BLaER1 treated with 17β-estradiol and CSF1 and Interleukin-3, amounts not matched to agents 10 nM and 100 nM (cell line): ENCODE data around the gene NUCKS1.

Experiments
- H3K27ac ChIP-seq, 11 experiments: shearing (Covaris generic); formaldehyde crosslinking; 2 replicates each; pipeline ENCODE4 v1.8.1; 2022
- H3K27me3 ChIP-seq, 11 experiments: shearing (Covaris generic); formaldehyde crosslinking; 2 replicates each; pipeline ENCODE4 v1.8.1; 2022
- H3K36me3 ChIP-seq, 11 experiments: shearing (Covaris generic); formaldehyde crosslinking; 2 replicates each; pipeline ENCODE4 v1.8.1; 2022
- H3K4me1 ChIP-seq, 10 experiments: shearing (Covaris generic); formaldehyde crosslinking; 2 replicates each; pipeline ENCODE4 v1.8.1; 2022
- H3K4me2 ChIP-seq, 11 experiments: shearing (Covaris generic); formaldehyde crosslinking; 2 replicates each; pipeline ENCODE4 v1.8.1; 2022
- H3K4me3 ChIP-seq, 10 experiments: shearing (Covaris generic); formaldehyde crosslinking; 2 replicates each; pipeline ENCODE4 v1.8.1; 2022
- H3K9ac ChIP-seq, 11 experiments: shearing (Covaris generic); formaldehyde crosslinking; 2 replicates each; pipeline ENCODE4 v1.8.1; 2022
- H3K9me3 ChIP-seq, 11 experiments: shearing (Covaris generic); formaldehyde crosslinking; replicated peaks in 1 of 11; 2 replicates each; pipeline ENCODE4 v1.8.1; 2022
- H4K20me1 ChIP-seq, 11 experiments: shearing (Covaris generic); formaldehyde crosslinking; 2 replicates each; pipeline ENCODE4 v1.8.1; 2022
- Cebpa-rat ChIP-seq, 11 experiments: shearing (Covaris generic); IDR thresholded peaks; 2 replicates each; pipeline ENCODE4 v1.8.1; 2022

NUCKS1 gene

DNA sequence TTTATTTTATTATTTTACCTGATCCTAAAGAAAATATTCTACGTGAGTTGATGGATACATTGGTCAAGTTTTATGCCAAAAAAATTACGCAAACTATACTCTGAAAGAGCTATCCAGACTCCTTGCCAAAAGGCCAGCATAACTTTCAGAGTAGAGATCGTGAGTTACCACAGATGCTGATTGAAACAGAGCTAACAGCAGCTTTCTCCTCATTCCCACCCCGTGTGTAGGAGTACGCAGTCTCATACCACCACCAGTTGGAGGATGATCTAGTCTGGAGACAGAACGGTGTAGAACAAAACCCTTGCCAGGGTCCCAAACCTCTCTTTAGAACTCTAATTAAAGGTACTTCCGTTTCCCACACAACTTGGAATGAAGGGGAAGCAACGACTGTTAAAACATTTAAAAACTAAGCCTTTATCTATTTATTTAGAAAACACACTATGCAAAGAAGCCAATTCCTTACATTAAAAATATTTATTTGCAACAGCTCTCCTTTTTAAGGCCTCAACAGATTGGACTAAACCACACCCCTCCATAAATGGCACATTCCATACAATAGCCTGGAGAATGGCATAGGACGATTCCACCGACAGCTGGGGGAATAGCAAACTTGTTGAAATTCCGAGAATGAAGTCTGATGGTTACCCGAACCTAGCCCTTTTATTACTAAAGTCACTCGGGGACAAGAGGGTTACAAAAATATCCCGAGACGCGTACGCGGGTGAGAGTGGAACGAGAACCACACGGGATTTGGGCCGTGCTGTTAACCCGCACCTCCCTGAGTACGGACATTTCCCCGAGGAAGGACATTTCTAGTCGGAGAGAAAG lies 1.4 kb downstream of the NUCKS1 start:
- peaks cover 21 to 39% (median 28%) of the 10 kb centered on the region in 10 experiments for H3K4me1 ChIP-seq
- peak overlapping the region; percentile 81 to 95 (median 87) for H3K4me2 ChIP-seq
- H3K9me3 ChIP-seq, result no peaks in the 10 kb centered on the region
- H3K27ac ChIP-seq, result peak overlapping the region; percentile 90 to 100 (median 96)
- H3K27me3 ChIP-seq, result no peaks in the 10 kb centered on the region
- H3K9ac ChIP-seq, result peak overlapping the region; percentile 92 to 99 (median 98)
- H3K36me3 ChIP-seq, result peaks cover 0 to 53% (median 40%) of the 10 kb centered on the region in 11 experiments; a peak in 14 of 22 replicates
- no peak for TF ChIP-seq Cebpa-rat (IDR thresholded peaks at IDR 0.05)
- peaks cover 53 to 59% (median 57%) of the 10 kb centered on the region in 11 experiments for H4K20me1 ChIP-seq
- H3K4me3 ChIP-seq, result peak overlapping the region; percentile 65 to 88 (median 81)

DNA sequence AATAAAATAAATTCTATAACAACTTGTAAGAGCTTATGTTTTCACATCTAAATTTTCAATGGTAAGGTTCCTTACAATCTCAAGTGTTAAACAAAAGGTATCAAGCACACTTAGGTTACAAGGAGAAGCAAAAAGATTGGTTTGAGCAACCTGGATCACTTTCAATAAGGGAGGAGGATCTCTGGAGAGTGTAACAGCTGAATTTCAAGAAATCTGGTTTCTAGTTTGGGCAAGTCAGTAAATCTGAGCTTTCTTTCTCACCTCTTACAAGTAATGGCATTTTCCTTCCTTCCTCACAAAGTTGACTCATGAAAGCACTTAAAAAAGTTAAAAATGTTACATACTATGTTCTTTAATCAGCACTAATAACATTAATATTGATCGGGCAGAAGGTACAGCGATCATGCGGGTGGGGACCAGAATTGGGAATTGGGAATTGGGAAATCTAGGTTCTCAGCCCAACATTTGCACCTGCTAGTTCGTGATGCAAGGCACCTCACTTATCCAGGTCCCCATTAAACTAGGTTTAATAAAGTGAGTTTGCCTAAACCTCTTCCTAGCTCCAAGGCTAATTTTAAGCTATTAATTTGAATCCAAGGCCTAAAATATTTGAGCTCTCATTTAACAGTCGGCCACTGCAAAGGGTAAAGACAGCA lies 3.1 kb downstream of the NUCKS1 start:
- Histone ChIP-seq H3K36me3 (peaks cover 0 to 70% (median 47%) of the 10 kb centered on the region in 11 experiments; a peak in 15 of 22 replicates), H3K27ac (no peak overlapping the region), H3K9ac (peak overlapping the region in 7 of 11 experiments; percentile 21 to 99 (median 92); a peak in 9 of 22 replicates), H3K4me3 (peak overlapping the region in 8 of 10 experiments; percentile 76 to 87 (median 81); a peak in 9 of 20 replicates), H3K27me3 (no peaks in the 10 kb centered on the region), H3K4me1 (peaks cover 28 to 57% (median 40%) of the 10 kb centered on the region in 10 experiments), H3K9me3 (no peaks in the 10 kb centered on the region), H3K4me2 (peak overlapping the region; percentile 73 to 95 (median 87)), H4K20me1 (peaks cover 70 to 76% (median 74%) of the 10 kb centered on the region in 11 experiments)
- TF ChIP-seq Cebpa-rat (IDR thresholded peaks at IDR 0.05), result no peak

DNA sequence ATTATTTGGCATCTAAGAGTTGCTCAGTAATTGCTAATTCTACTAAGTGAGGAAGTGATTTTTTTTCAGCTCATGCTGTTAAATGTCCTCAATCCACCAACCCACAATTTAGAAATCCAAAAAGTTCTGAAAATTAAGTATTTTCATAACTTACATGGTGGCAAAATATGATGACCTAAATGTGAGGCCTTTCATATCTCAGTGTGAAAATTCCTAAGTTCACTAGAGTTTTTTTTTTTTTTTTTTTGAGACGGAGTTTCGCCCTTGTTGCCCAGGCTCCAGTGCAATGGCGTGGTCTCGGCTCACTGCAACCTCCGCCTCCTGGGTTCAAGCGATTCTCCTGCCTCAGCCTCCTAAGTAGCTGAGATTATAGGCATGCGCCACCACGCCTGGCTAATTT lies 5.6 kb downstream of the NUCKS1 start:
- H3K4me2 ChIP-seq, result peak overlapping the region in 1 of 11 experiments; percentile 3; a peak in 1 of 22 replicates
- peaks cover 31 to 62% (median 47%) of the 10 kb centered on the region in 10 experiments for H3K4me1 ChIP-seq
- no peak overlapping the region for H3K4me3 ChIP-seq
- H3K27ac ChIP-seq, result no peak overlapping the region
- no peaks in the 10 kb centered on the region for H3K9me3 ChIP-seq
- H3K9ac ChIP-seq, result no peak overlapping the region
- no peaks in the 10 kb centered on the region for H3K27me3 ChIP-seq
- TF ChIP-seq Cebpa-rat (IDR thresholded peaks at IDR 0.05), result no peak
- peaks cover 4 to 95% (median 70%) of the 10 kb centered on the region in 11 experiments; a peak in 19 of 22 replicates for H3K36me3 ChIP-seq
- H4K20me1 ChIP-seq, result peaks cover 95 to 100% (median 98%) of the 10 kb centered on the region in 11 experiments

DNA sequence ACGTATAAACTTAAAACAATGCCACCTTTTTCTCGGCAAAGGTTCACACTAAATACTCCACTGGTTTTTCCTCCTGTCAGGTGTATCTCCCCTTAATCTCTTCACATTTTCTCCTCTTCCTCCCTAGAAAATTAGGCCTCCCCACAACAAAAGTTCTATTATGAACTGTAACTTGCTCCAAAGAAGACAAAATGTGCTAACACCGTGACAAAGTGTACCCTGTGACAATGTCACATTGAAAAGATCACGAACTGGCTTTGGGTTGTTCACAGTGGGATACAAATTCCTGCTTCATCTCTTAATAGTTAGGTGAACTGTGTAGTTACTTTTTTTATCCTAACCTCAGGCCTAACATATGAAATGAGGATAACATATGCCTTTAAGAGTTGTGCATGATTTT lies 6.0 kb downstream of the NUCKS1 start:
- H4K20me1 ChIP-seq, result peaks cover 98 to 100% (median 100%) of the 10 kb centered on the region in 11 experiments
- peaks cover 32 to 62% (median 47%) of the 10 kb centered on the region in 10 experiments for H3K4me1 ChIP-seq
- peaks cover 6 to 99% (median 74%) of the 10 kb centered on the region in 11 experiments; a peak in 21 of 22 replicates for H3K36me3 ChIP-seq
- no peak overlapping the region for H3K4me3 ChIP-seq
- H3K27ac ChIP-seq, result no peak overlapping the region
- no peaks in the 10 kb centered on the region for H3K9me3 ChIP-seq
- no peak for TF ChIP-seq Cebpa-rat (IDR thresholded peaks at IDR 0.05)
- no peaks in the 10 kb centered on the region for H3K27me3 ChIP-seq
- peak overlapping the region in 4 of 11 experiments; percentile 3 to 12 (median 8); a peak in 2 of 22 replicates for H3K4me2 ChIP-seq
- no peak overlapping the region for H3K9ac ChIP-seq

DNA sequence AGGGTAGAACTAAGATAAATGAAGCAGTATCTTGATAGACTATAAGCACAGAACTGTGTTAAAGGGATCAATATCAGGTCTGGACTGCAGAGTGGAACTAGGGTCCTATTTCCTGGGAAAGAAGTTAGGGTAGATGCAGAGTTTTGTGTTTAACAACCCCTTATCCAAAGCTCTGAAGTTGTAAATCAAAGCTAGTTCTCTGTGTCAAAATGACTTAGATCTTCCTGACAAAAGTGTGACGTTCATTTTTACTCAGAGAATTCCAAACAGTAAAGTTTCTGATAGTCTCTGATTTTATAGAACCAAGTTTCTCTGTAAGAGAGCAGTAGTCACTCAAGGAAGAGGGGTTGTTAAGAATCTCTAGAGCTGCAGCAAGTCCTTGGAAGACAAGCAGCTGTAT lies 8.3 kb downstream of the NUCKS1 start:
- Histone ChIP-seq H3K27ac (no peak overlapping the region), H3K9ac (no peak overlapping the region; a peak in 1 of 22 replicates), H3K9me3 (no peaks in the 10 kb centered on the region), H4K20me1 (peaks cover 96 to 100% (median 100%) of the 10 kb centered on the region in 11 experiments), H3K4me3 (no peak overlapping the region), H3K27me3 (no peaks in the 10 kb centered on the region), H3K36me3 (peaks cover 7 to 100% (median 81%) of the 10 kb centered on the region in 11 experiments), H3K4me1 (peaks cover 18 to 54% (median 30%) of the 10 kb centered on the region in 10 experiments), H3K4me2 (peak overlapping the region in 3 of 11 experiments; percentile 4 to 31 (median 21); a peak in 2 of 22 replicates)
- TF ChIP-seq Cebpa-rat (IDR thresholded peaks at IDR 0.05), result no peak

DNA sequence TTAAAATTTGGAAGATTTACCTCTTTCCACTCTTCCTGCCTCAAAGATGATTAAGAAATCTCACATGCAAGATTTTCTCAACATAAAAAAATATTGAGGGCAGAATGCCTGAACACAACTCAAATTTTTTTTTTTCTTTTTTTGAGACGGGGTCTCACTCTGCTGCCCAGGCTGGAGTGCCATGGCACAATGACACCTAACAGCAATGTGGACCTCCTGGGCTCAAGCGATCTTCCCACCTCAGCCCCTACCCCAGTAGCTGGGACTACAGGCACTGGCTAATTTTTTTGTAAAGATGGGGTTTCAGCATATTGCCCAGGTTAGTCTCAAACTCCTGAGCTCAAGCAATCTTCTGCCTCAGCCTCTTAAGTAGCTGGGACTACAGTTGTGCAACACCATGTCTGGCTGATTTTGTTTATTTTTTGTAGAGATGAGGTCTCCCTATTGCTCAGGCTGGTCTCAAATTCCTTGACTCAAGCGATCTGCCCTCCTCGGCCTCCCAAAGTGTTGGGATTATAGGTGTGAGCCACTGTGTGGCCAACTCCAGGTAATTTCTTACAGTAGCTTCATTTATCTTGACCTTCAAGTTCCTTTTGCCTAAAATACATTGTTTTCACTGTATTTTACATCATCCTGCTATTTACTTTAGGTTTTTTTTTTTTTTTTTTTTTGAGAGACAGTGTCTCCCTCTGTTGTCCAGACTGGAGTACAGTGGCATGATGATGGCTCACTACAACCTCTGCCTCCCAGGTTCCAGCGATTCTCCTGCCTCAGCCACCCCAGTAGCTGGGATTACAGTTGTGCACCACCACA lies 10.4 kb downstream of the NUCKS1 start:
- Histone ChIP-seq H3K4me2 (no peak overlapping the region), H4K20me1 (peaks cover 94 to 100% (median 100%) of the 10 kb centered on the region in 11 experiments), H3K9ac (no peak overlapping the region), H3K27ac (no peak overlapping the region), H3K27me3 (no peaks in the 10 kb centered on the region), H3K9me3 (no peaks in the 10 kb centered on the region), H3K4me3 (no peak overlapping the region), H3K4me1 (peaks cover 8 to 45% (median 18%) of the 10 kb centered on the region in 10 experiments; a peak in 17 of 20 replicates), H3K36me3 (peaks cover 16 to 100% (median 80%) of the 10 kb centered on the region in 11 experiments)
- no peak for TF ChIP-seq Cebpa-rat (IDR thresholded peaks at IDR 0.05)

DNA sequence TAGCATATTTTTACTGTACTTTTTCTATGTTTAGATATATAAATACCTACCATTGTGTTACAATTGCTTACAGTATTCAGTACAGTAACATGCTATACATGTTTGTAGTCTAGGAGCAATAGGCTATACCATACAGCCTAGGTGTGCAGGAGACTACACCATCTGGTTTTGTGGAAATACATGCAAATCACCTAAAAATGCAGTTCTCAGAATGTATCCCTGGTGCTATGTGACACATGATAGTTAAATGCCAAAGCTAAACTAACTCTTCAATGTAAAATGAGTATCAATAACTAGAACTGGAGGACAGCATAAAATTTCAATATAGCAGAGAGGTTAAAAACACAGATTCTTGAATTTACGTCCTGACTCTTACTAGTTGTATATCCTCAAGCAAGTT lies 14.8 kb downstream of the NUCKS1 start:
- TF ChIP-seq Cebpa-rat (IDR thresholded peaks at IDR 0.05), result no peak
- Histone ChIP-seq H3K27ac (no peak overlapping the region), H3K36me3 (peaks cover 32 to 100% (median 82%) of the 10 kb centered on the region in 11 experiments), H3K4me2 (no peak overlapping the region), H3K9ac (no peak overlapping the region), H3K4me1 (peaks cover 0 to 17% (median 4%) of the 10 kb centered on the region in 10 experiments; a peak in 5 of 20 replicates), H4K20me1 (peaks cover 91 to 100% (median 100%) of the 10 kb centered on the region in 11 experiments), H3K27me3 (no peaks in the 10 kb centered on the region), H3K9me3 (no peaks in the 10 kb centered on the region), H3K4me3 (no peak overlapping the region)

DNA sequence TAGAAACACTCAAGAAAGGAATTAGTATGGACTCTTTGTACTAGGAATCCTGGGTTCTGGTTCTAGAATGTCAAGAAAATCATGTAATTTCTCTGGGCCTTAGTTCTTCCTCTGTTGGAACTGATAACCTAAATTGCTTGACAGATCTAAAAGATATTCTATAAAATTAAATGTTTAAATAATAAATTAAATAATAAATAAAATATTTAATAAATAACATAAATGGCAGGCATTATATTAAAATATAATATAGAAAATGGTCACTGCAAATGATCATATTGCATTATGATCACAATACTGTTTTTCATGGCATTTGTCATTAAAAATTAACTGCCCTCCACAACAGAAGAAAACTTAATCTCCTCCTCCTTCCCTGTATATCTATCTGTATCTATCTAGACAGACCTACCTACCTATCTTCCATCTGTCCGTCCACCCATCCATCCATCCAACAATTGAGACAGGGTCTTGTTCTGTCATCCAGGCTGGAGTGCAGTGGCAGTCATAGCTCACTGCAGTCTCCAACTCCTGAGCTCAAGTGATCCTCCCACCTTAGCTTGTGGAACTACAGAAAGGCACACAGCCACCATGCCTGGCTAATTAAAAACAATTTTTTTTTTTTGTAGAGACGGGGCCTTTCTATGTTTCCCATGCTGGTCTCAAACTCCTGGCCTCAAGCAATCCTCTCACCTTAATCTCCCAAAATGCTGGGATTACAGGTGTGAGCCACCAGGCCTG lies 16.4 kb downstream of the NUCKS1 start:
- no peak overlapping the region for H3K9ac ChIP-seq
- peaks cover 90 to 100% (median 100%) of the 10 kb centered on the region in 11 experiments for H4K20me1 ChIP-seq
- H3K9me3 ChIP-seq, result no peaks in the 10 kb centered on the region
- H3K36me3 ChIP-seq, result peaks cover 41 to 100% (median 82%) of the 10 kb centered on the region in 11 experiments
- no peak overlapping the region for H3K27ac ChIP-seq
- H3K4me1 ChIP-seq, result peaks cover 0 to 17% (median 0%) of the 10 kb centered on the region in 10 experiments; a peak in 4 of 20 replicates
- no peak overlapping the region for H3K4me2 ChIP-seq
- no peak for TF ChIP-seq Cebpa-rat (IDR thresholded peaks at IDR 0.05)
- H3K27me3 ChIP-seq, result no peaks in the 10 kb centered on the region
- H3K4me3 ChIP-seq, result no peak overlapping the region
